K562 (cell line): ENCODE data around the gene ANTKMT. TPM values are rescaled to one million over a fixed set of nuclear protein-coding genes. Genes with fewer than 3 reads are reported as not detected.

Source experiments
- CSDE1 ChIP-seq, 2 experiments: fragments of 450-650 bp; IDR thresholded peaks; 2 replicates each; pipeline ENCODE4 v1.6.1; 2016; ENCODE audit warnings: mild to moderate bottlenecking in 1 of 2
- ELF1 ChIP-seq: fragments of 200-800 bp; sonication (Bioruptor generic); IDR thresholded peaks from 2 replicates; pipeline ENCODE4 v1.6.1; 2016; ENCODE audit warnings: missing genetic modification characterization, missing compliant biosample characterization
- ETS1 ChIP-seq: conservative IDR thresholded peaks from 2 replicates; pipeline ENCODE4 v1.6.1; 2011; ENCODE audit warnings: low read depth, mild to moderate bottlenecking, low read length; ENCODE audit not compliant: control insufficient read depth
- ILF3 ChIP-seq: fragments of 450-650 bp; IDR thresholded peaks from 2 replicates; pipeline ENCODE4 v1.6.1; 2018; ENCODE audit warnings: antibody characterized with exemption, mild to moderate bottlenecking, moderate library complexity, borderline replicate concordance
- ILK ChIP-seq: fragments of 450-650 bp; IDR thresholded peaks from 2 replicates; pipeline ENCODE4 v1.6.1; 2016; ENCODE audit warnings: missing genetic modification characterization, low read depth, mild to moderate bottlenecking, missing compliant biosample characterization, moderate library complexity, borderline replicate concordance
- MTF1 ChIP-seq: fragments of 250-450 bp; sonication (Bioruptor Pico); IDR thresholded peaks from 2 replicates; pipeline ENCODE4 v1.9.0; 2021; ENCODE audit warnings: moderate library complexity, mild to moderate bottlenecking, inconsistent platforms, borderline replicate concordance
- NFIX ChIP-seq: fragments of 250-450 bp; sonication (Bioruptor Pico); IDR thresholded peaks from 2 replicates; pipeline ENCODE4 v1.4.0; 2020; ENCODE audit warnings: low read depth, mild to moderate bottlenecking, moderate library complexity
- NFXL1 ChIP-seq: fragments of 450-650 bp; formaldehyde crosslinking; IDR thresholded peaks from 2 replicates; pipeline ENCODE4 v1.4.0; 2021; ENCODE audit warnings: mild to moderate bottlenecking
- SAFB ChIP-seq: fragments of 200-400 bp; formaldehyde crosslinking; IDR thresholded peaks from 2 replicates; pipeline ENCODE4 v1.6.1; 2017; ENCODE audit warnings: low read depth, low read length, borderline replicate concordance
- TARDBP ChIP-seq: fragments of 450-650 bp; IDR thresholded peaks from 2 replicates; pipeline ENCODE4 v1.6.1; 2016
- ZKSCAN3 ChIP-seq: fragments of 250-450 bp; sonication (Bioruptor Pico); IDR thresholded peaks from 2 replicates; pipeline ENCODE4 v1.4.0; 2020
- ZNF695 ChIP-seq: fragments of 450-650 bp; formaldehyde crosslinking; IDR thresholded peaks from 2 replicates; pipeline ENCODE4 v1.4.0; 2020; ENCODE audit warnings: mild to moderate bottlenecking, moderate library complexity
- polyA plus RNA-seq, 8 experiments: library from polyadenylated mRNA; depleted of rRNA in 4 of 8; stranded (reverse) in 5 of 8; unstranded in 3 of 8; fragments of >200 nt; fragmentation: Nextera tagmentation in 2 of 8; fragmentation: Illumina TruSeq in 1 of 8; extraction: Ambion mirVana in 2 of 8; extraction: Trizol in 1 of 8; gene quantifications; 2 replicates each; pipeline versions ENCODE4 v1.2.1 to v1.2.3, GENCODE V29; 2011 to 2014; ENCODE audit warnings: inconsistent platforms in 1 of 8, missing spikeins in 1 of 8
- total RNA-seq, 7 experiments: library from RNA; depleted of rRNA in 6 of 7; stranded (reverse); fragments of >200 nt in 6 of 7; fragmentation: Illumina TruSeq in 2 of 7; extraction: Trizol in 2 of 7; gene quantifications; 2 replicates each; pipeline versions ENCODE4 v1.2.1 to v1.2.3, GENCODE V29; 2011 to 2021; ENCODE audit warnings: low replicate concordance in 1 of 7
- TF ChIP-seq, protein P1 (sequence below): sonication (generic); formaldehyde crosslinking; IDR thresholded peaks from 2 replicates; pipeline ENCODE4 v1.8.0; 2022; ENCODE audit warnings: mild to moderate bottlenecking, missing genetic modification reagents
- TF ChIP-seq, protein P2 (sequence below): fragments of 250-450 bp; sonication (Bioruptor Pico); IDR thresholded peaks from 2 replicates; pipeline ENCODE4 v1.8.0; 2021; ENCODE audit warnings: mild to moderate bottlenecking, moderate library complexity

Gene ANTKMT
- total and polyA plus RNA-seq, 9 of the 15 experiments (the other 6 are each of a cell fraction or from before 2014, with no cell fraction given), result 0.58 to 217 (median 19.1) TPM

- TF ChIP-seq, protein P1, sequence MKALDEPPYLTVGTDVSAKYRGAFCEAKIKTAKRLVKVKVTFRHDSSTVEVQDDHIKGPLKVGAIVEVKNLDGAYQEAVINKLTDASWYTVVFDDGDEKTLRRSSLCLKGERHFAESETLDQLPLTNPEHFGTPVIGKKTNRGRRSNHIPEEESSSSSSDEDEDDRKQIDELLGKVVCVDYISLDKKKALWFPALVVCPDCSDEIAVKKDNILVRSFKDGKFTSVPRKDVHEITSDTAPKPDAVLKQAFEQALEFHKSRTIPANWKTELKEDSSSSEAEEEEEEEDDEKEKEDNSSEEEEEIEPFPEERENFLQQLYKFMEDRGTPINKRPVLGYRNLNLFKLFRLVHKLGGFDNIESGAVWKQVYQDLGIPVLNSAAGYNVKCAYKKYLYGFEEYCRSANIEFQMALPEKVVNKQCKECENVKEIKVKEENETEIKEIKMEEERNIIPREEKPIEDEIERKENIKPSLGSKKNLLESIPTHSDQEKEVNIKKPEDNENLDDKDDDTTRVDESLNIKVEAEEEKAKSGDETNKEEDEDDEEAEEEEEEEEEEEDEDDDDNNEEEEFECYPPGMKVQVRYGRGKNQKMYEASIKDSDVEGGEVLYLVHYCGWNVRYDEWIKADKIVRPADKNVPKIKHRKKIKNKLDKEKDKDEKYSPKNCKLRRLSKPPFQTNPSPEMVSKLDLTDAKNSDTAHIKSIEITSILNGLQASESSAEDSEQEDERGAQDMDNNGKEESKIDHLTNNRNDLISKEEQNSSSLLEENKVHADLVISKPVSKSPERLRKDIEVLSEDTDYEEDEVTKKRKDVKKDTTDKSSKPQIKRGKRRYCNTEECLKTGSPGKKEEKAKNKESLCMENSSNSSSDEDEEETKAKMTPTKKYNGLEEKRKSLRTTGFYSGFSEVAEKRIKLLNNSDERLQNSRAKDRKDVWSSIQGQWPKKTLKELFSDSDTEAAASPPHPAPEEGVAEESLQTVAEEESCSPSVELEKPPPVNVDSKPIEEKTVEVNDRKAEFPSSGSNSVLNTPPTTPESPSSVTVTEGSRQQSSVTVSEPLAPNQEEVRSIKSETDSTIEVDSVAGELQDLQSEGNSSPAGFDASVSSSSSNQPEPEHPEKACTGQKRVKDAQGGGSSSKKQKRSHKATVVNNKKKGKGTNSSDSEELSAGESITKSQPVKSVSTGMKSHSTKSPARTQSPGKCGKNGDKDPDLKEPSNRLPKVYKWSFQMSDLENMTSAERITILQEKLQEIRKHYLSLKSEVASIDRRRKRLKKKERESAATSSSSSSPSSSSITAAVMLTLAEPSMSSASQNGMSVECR (CRISPR knock-in tag), result peak; percentile 81; the same call in 1 of the 2 replicates
- TF ChIP-seq ZNF695, result no peak
- no peak for TF ChIP-seq ILK (tag)
- TF ChIP-seq ETS1, result peak; percentile 61
- no peak for TF ChIP-seq SAFB
- peak; percentile 93 for TF ChIP-seq ELF1 (tag)
- peak in 1 of 2 experiments; percentile 96; a peak in 1 of 4 replicates for TF ChIP-seq CSDE1 (IDR thresholded peaks at IDR 0.05)
- TF ChIP-seq MTF1 (CRISPR knock-in tag), result no peak
- TF ChIP-seq NFXL1, result no peak
- TF ChIP-seq, protein P2, sequence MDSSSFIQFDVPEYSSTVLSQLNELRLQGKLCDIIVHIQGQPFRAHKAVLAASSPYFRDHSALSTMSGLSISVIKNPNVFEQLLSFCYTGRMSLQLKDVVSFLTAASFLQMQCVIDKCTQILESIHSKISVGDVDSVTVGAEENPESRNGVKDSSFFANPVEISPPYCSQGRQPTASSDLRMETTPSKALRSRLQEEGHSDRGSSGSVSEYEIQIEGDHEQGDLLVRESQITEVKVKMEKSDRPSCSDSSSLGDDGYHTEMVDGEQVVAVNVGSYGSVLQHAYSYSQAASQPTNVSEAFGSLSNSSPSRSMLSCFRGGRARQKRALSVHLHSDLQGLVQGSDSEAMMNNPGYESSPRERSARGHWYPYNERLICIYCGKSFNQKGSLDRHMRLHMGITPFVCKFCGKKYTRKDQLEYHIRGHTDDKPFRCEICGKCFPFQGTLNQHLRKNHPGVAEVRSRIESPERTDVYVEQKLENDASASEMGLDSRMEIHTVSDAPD, result no peak
- no peak for TF ChIP-seq ZKSCAN3 (CRISPR knock-in tag)
- no peak for TF ChIP-seq ILF3
- TF ChIP-seq TARDBP, result 0 out of 2 replicates have a peak, but pooled peaks have one; percentile 2
- no peak for TF ChIP-seq NFIX (CRISPR knock-in tag)
- TF ChIP-seq, all 486 proteins: peak for 111
These were observed 36.7 kb upstream of the ANTKMT start, which contains the start of gene JMJD8 (continued) for GRCh38 chr16:684071-684794.
